GM19467 (cell line): ENCODE data around the gene C12orf43.

ENCODE experiments used
- ATAC-seq: cut with Tn5 transposase; IDR thresholded peaks from one replicate; pipeline ENCODE4 v1.9.1; 2021; ENCODE audit warnings: mild to moderate bottlenecking, moderate library complexity; ENCODE audit not compliant: unreplicated experiment

C12orf43 gene

DNA sequence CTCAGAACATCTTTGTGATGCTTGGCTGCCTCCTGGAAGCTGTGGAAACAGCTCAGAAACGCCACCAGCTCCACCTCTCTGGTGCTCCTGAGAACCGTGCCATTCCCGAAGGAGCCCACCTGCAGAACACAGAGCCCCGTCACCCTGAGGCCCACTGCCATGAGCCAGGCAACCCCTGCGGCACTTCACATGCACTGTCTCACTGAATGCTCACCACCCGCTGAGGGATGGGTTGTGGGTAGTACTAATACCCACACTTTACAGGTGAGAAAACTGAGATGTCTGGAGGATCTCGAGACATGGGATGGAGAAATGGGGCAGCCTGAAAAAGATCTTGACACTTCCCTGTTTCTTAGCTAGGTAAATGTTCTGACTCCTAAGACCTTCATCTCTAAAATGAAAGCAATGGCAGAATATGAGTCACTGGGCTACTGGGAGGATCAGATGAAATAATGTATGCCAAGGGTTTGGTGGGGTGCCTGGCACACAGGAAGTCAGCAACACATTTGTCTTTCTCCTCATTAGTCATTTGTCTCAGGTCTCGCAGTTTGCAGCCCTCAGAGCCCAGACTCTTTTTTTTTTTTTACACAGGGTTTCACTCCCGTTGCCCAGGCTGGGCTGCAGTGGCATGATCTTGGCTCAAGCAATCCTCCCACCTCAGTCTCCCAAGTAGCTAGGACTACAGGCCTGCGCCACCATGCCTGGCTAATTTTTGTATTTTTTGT, 17.5 kb upstream of the C12orf43 start:
- ATAC-seq = no peak

DNA sequence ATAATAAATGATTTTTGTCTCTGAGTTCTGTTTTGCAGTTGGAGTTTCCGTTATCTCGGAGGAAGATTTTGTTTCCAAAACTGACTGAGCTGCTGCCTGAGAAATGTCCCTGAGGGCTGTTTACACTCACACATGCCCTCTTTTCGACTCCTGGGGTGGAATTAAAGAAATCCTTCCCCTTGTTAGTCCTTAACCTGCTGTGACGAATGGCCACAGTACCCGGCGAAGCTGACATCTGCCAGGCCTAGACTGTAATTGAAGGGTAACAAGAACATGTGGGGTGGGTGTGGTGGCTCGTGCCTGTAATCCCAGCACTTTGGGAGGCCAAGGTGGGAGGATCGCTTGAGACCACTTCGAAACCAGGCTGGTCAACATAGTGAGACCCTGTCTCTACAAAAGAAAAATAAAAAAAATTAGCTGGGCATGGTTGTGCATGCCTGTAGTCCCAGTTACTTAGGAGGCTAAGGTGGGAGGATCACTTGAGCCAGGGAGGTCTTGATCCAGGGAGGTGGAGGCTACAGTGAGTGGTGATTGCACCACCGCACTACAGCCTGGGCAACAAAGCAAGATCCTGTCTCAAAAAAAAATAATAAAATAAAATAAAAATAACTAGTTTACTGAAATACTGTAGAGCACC, 14.4 kb upstream of the C12orf43 start:
- ATAC-seq = no peak

DNA sequence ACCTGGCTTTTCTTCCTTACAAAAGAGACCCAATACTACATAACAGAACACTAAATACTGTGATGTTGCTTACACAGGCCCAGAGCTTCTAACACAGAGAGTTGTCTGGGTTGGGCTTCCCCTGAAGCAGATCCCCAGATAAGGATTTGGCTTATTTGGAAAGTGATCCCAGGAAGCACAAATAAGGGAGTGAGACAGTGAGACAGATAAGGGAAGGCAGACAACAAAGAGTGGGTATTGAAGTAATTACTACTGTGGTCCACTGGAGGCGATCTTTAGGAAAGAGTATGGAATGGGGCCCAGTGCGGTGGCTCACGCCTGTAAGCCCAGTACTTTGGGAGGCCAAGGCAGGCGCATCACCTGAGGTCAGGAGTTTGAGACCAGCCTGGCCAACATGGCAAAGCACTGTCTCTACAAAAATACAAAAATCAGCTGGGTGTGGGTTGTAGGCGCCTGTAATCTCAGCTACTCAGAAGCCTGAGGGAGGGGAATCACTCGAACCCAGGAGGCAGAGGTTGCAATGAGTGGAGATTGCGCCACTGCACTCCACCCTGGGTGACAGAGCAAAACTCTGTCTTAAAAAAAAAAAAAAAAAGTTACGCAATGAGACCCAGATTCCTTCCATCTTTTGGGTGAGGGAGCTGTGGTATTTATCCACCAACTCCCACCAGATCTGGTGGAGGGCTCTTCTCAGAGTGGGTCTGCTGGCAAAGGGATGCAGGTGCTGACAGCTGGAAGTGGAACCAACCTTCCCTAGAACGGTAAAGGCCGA, 10.2 kb upstream of the C12orf43 start:
- no peak for ATAC-seq

DNA sequence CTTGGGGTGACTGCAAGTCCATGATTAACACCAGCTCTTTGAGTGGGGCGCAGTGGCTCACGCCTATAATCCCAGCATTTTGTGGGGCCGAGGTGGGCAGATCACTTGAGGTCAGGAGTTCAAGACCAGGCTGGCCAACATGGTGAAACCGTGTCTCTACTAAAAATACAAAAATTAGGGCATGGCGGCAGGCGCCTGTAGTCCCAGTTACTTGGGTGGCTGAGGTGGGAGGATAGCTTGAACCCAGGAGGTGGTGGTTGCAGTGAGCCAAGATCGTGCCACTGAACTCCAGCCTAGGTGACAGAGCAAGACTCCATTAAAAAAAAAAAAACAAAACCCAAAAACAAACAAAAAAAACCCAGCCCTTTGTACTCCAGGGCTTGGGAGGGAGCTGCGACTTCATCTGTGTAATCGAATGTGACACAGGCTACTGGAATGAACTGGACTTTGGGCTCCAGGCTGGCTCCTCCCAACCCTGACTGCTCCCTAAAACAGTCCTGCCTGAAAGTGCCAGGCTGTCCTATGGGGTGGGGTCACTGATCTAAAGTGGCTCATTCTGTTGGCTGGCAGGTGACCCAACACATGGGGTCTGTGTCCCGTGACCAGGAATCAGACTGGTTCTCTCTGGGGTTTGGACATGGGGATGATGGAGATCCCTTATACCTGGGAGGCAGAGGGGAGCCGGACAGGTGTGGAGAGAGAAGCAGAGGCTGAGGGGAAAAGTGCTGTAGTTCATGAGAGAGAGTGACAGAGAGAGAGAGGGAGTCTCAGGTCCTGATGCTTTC, 9.3 kb upstream of the C12orf43 start:
- no peak for ATAC-seq

DNA sequence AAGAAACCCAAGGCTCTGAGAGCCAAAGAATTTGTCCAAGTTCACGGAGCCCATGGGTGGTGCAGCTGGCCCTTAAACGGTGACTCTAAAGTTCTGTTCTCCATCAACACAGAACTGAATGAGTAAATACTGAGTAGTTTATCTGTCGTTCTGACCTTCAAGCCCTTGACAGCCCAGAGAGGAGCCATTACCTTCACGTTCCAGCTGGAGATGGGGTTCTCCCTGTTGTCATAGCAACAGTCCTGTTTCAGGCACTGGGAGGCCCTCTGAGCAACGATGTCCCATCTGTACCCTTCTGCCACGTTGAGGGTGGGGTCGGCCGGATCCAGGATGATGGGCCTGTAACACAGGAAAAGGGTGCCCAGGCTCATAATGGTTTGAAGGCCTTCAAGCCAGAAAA, 7.5 kb upstream of the C12orf43 start:
- ATAC-seq = no peak

DNA sequence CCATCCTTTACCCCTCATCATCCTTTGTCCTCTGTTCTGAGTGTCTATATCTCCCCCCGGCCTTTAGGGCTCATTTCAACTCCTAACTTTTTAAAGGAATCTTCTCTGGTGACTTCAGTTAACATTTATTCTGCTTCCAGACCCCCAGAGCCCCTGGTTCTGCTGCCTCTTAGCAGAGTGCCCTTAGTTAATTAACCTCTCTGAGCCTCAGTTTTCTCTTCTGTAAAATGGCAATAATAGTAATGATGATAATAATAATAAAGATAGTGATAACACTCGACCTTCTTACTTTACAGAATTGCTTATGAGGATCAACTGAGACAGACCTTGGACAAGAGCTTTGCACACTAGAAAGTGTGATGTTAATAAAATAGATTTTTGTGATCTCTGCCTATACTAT, 6.4 kb upstream of the C12orf43 start:
- ATAC-seq = no peak

DNA sequence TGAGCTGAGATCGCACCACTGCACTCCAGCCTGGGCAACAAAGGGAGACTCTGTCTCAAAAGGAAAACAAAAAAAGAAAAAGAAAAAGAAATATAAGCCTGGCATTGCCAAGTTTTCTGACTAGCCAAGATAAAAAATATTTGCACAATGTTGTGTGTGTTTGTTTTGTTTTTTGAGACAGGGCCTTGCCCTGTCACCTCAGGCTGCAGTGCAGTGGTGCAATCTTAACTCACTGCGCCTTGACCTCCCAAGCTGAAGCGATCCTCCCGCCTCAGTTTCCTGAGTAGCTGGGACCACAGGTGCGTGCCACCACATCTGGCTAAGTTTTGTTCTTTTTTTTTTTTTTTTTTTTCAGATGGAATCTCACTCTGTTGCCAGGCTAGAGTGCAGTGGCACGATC, 5.5 kb upstream of the C12orf43 start:
- ATAC-seq = no peak

DNA sequence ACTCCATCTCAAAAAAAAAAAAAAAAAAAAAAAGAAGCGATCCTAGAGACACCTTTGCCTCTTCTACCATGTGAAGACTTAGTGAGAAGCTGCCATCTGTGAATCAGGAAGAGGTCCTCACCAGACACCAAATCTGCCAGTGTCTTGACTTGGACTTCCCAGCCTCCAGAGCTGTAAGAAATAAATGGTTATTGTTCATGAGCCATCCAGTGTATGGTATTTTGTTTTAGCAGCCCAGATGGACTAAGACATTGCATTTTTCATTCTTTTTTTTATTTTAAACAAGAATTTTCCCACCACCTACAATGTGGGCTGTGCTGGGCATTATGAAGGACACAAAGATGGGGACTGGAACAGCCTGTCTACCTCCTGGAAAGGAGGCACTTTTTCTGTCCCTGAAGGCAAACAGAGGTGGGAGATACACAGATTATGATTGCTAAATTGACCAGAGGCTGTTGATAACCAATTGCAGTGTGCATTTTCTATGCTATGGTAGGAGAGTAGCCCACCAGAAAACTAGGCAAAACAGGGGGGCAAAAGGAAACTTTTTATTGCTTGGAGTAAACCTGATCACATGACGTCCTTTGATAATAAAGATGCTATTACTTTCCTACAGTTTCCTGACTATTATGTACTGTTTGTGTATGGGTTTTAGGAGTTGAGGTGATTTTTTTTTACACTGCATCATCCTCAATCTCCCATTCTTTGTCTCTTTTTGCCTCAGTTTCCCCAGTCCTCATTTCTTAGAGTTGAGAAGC, 2.8 kb upstream of the C12orf43 start:
- ATAC-seq = no peak

DNA sequence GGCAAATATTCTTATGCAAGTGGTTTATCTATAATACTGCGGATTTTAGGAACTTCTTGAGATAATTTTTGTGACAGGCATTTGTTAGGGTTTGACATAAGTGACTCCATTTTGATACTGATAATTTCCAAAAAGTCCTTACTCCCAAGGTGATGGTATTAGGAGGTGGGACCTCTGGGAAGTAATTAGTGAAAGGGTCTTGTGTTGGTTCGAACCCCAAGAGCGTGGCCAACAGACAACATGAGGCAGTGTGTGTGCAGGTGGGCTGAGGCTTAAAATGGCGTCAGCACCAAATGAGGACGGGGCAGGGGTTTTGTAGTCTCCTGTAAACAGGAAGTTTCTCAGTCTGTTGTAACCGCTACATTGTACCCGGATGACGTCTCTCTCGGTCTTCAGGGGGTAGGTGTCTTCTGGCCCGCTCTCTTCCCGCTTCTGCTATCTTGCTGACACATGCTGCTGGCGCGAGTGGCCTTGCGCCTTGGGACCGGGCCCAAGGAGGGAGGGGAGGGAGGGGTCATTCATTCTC, 1.7 kb upstream of the C12orf43 start:
- no peak for ATAC-seq

DNA sequence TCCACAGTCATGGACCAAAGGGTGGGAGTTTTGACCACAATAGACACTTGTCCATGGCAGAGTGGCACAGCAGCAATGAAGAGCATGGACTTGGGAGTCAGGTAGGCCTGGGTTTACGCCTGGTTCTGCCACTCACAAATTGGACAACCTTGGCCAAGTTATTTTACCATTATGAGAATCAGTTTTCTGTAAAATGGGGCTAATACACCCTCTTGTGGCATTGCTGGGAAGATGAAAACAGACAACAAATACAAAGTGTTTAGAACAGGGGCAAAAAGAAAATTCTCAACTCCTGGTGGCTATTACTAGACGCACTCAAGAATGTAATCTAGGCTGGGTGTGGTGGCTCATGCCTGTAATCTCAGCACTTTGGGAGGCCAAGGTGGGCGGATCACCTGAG, 2.6 kb downstream of the C12orf43 start:
- ATAC-seq = no peak

DNA sequence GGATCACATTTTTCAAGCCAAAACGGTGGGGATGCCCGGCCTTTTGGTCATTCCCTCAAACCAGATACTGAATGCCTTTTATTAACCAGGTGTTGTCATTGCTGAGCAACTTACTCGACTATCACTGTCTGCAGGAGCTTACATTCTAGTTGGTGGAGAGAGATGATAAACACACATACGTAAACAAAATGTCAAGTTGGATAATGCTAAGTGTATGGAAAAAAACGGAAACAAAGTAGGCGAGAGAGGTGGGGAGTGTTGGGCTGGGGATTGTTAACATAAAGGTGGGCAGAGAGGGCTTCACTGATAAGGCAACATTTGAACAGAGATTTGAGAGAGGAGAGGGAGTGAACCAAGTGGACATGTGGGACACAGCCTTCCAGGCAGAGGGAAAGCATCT, 4.5 kb downstream of the C12orf43 start:
- no peak for ATAC-seq

DNA sequence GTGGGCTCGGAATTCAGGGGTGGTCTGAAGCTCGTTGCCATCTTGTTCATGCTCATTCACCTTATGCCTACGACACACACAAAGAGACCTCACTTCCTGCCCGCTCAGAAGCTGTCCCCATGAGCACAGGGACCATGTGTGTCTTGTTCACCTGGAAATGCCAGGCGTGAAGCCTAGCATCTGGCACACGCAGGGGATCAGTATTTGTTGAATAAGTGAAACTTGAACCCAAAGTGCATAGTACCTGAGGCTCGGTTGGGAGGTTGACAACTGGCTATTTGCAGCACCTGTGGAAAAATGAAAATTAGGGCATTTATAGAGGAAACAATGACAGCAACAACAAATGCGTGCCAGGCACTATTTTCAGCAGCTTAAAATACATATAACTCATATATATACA, 5.4 kb downstream of the C12orf43 start:
- no peak for ATAC-seq

DNA sequence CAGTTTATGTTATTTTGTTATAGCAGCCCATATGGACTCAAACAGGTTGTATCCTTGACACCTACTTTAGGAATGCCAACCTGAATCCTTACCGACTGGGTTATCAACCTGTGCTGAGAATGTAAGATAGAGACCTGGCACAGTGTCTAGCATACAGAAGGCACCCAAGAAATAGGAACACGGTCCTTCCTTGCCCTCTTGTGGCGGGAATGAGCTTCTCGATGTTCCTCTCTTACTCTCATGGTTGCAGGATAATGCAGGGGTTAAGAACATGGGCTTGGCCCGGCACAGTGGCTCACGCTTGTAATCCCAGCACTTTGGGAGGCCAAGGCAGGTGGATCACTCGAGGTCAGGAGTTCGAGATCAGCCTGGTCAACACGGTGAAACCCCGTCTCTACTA, 6.5 kb downstream of the C12orf43 start:
- no peak for ATAC-seq

DNA sequence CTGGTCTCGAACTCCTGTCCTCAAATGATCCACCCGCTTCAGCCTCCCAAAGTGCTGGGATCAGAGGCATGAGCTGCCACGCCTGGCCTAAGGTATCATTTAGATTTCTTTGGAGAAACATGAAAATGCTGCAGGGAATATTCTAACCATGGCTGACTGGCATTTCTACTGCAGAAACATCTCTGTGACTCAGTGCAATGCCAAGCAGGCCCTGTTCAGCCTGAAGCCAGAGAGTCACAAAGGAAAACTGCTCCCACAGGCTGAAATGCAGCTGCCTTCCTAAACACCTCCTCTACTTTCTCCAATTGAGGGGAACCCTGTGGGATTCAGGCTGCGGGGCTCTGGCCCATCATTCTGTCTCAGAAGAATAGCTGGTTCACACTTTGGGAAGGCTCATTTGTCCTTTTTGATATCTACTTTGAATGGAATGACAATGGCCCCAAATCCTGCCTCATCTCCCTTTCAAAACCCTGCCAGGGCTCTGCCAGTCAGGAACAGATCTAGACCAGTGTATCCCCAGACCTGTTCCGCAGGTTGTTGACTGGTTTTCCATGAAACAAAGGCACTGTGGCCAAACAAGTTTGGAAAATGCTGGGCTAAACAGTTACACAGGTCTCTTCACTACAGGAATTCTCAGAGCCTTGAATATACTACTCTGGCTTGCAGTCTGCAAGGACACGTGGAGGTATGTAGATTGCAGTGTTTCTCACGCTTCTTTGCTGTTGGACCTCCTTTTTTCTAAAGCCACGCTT, 7.8 kb downstream of the C12orf43 start:
- ATAC-seq = no peak

DNA sequence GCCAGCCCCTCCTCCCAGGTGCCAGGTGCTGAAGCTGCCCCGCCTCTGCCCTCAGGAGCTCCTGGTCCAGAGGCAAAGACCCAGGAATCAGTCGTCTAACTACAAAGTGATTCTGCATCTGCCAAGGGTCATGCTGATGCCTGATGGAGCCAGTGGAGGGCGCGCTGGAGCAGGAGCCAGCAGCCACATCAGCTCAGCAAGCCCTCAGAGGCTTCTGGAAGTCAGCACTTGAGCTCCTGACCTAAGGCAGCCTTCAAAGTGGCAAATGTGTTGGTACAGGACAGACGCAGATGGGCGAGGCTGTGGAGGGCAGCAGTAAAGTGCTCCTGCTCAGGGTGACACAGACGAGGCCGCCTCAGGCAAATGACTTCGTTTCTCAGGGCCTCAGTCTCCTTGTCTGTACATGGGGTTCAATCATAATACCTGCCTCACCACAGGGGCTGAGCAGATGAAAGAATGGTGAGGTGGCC, 10.9 kb downstream of the C12orf43 start:
- no peak for ATAC-seq

DNA sequence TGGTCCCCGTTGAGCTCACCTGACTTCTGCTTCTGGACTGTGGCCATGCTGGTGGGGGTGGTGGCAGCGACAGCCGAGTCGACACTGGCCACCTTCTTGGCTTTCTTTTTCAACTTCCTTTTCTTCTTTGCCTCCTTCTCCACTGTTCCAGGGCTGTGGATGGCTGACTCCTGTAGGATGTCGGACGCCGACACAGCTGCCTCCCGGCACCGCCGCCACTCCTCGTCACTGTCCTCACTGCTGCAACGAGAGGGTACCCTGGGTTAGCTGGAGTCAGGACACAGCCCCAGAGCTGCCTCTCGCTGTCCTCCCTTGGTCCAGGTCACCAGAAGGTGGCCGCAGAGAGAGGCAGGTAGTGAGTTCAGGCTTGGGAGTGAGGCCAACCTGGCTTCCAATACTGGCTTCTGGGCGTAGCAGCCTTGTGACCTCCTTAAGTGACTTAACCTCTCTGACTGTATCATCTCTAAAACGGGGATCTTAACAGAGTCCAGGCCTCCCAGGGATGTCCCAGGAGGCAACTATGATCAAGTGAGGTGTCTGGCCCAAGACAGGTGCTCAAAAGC, 12.0 kb downstream of the C12orf43 start:
- no peak for ATAC-seq

DNA sequence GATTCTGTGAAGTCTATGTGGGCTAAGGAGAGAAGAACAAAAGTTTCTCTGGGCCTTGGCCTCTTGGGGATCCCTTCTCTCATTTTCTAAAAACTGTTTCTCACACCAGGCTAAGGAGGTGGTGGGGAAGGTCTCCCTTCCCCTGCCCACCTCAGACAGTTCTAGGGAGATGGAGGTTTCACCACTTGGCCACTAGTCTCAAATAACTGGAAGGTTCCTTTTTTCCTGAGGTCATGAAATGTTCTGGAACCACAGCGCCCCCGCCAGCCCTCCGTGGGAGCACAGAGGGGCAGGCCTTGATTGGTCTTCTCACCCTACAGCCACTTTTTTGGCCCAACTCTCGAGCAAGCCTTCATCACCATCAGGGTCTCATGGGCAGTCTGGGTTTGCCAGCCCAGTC, 12.6 kb downstream of the C12orf43 start:
- ATAC-seq = no peak

DNA sequence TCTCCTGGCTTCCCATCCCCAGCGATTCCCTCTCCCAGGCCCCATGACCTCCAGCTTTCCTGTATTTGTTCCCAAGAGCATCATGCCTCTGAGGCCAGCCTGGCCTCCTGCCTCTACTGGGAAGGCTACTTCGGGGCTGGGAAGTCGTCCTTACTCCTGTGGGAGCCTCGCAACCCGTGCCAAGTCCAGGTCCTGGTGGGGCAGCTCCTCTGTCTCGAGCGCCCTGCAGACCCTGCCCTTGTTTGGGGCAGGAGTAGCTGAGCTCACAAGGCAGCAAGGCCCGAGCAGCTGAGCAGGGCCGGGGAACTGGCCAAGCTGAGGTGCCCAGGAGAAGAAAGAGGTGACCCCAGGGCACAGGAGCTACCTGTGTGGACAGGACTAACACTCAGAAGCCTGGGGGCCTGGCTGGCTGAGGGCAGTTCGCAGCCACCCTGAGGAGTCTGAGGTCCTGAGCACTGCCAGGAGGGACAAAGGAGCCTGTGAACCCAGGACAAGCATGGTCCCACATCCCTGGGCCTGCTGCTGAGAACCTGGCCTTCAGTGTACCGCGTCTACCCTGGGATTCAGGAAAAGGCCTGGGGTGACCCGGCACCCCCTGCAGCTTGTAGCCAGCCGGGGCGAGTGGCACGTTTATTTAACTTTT, 14.3 kb downstream of the C12orf43 start:
- ATAC-seq = no peak

DNA sequence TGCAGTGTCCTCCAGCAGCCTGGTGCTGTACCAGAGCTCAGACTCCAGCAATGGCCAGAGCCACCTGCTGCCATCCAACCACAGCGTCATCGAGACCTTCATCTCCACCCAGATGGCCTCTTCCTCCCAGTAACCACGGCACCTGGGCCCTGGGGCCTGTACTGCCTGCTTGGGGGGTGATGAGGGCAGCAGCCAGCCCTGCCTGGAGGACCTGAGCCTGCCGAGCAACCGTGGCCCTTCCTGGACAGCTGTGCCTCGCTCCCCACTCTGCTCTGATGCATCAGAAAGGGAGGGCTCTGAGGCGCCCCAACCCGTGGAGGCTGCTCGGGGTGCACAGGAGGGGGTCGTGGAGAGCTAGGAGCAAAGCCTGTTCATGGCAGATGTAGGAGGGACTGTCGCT, 15.2 kb downstream of the C12orf43 start:
- ATAC-seq = no peak
